Measurements from ENCODE around the gene AMBN. TPM values are rescaled to one million over a fixed set of nuclear protein-coding genes. Genes with fewer than 3 reads are reported as not detected.
A peak's percentile ranks its signal among the peaks of the same experiment; 100 is the strongest.

The AMBN gene
- total and polyA plus RNA-seq, 9 of the 15 experiments (the other 6 are each of a cell fraction or from before 2014, with no cell fraction given), result 0.03 to 0.09 (median 0.07) TPM; not detected in 6

- TF ChIP-seq DEAF1 (CRISPR knock-in tag; IDR thresholded peaks at IDR 0.05) (no peak), JUND (IDR thresholded peaks at IDR 0.05; ENCODE audit: borderline replicate concordance, low read depth, low read length) (no peak), JUND (tag; IDR thresholded peaks at IDR 0.05; ENCODE audit: borderline replicate concordance, low read depth, low read length) (0 out of 3 replicates have a peak, but pooled peaks have one; percentile 30)
These were observed 7.9 kb upstream of the AMBN start (continued) for GRCh38 chr4:70583952-70584834.

- Histone ChIP-seq H3K9me3 (replicated peaks; ENCODE audit: control insufficient read depth, insufficient read depth, low read depth, low read length) (no peaks in the 10 kb centered on the region), H3K4me3 (no peak overlapping the region), H4K20me1 (replicated peaks; ENCODE audit: control insufficient read depth, insufficient read depth, low read length) (no peaks in the 10 kb centered on the region), H3K79me2 (ENCODE audit: control insufficient read depth, insufficient read depth, low read length) (no peaks in the 10 kb centered on the region), H3K4me1 (replicated peaks in 1 of 2; ENCODE audit: control insufficient read depth in 2 of 2, insufficient read depth in 2 of 2, low read length in 2 of 2) (no peaks in the 10 kb centered on the region), H3K27me3 (ENCODE audit: control insufficient read depth in 2 of 2, insufficient read depth in 2 of 2, low read length in 2 of 2) (no peaks in the 10 kb centered on the region; a peak in 1 of 5 replicates), H3K9ac (ENCODE audit: insufficient read depth in 1 of 2, low read depth in 2 of 2, low read length in 2 of 2) (no peak overlapping the region), H3K36me3 (ENCODE audit: control insufficient read depth, insufficient read depth, low read length) (no peaks in the 10 kb centered on the region), H3K9me1 (ENCODE audit: control insufficient read depth, insufficient read depth, low read length) (no peaks in the 10 kb centered on the region), H3K27ac (ENCODE audit: extremely low read depth, low read depth, low read length) (no peak overlapping the region), H3K4me2 (ENCODE audit: insufficient read depth, low read length) (no peak overlapping the region), H2AFZ (ENCODE audit: low read depth, low read length) (no peak overlapping the region)
- intact Hi-C loops (cut with micrococcal nuclease) (no loop called here), in situ Hi-C loops (cut with MboI) (no loop called here)
- BruUV-seq (replicated peaks), result no TSS peak
- WGBS (ENCODE audit: insufficient coverage, low coverage, missing lambda C conversion rate), result 6% methylated on average over 2 of the region's 2 CpGs
- ChIA-PET POLR2A (no interaction called here), CTCF (ENCODE audit: low intra/inter-chr PET ratio) (no interaction called here)
- FAIRE-seq (no peak), ATAC-seq (no peak), DNase-seq (ENCODE audit: extremely low read depth in 1 of 4, low spot score in 3 of 4) (no peak)
- TF ChIP-seq KHSRP (IDR thresholded peaks at IDR 0.05), result no peak
- no peak for TF ChIP-seq NFE2 (IDR thresholded peaks at IDR 0.05; ENCODE audit: low read depth)
- no peak for TF ChIP-seq ZNF696 (CRISPR knock-in tag; conservative IDR thresholded peaks at IDR 0.05)
- no peak for TF ChIP-seq CBX2 (IDR thresholded peaks at IDR 0.05; ENCODE audit: insufficient read depth, low read length, poor library complexity, severe bottlenecking)
- TF ChIP-seq POLR2G (IDR thresholded peaks at IDR 0.05; ENCODE audit: low read depth, low read length), result no peak
- no peak for TF ChIP-seq SFPQ (IDR thresholded peaks at IDR 0.05; ENCODE audit: low read depth, low read length)
- no peak for TF ChIP-seq GABPB2 (CRISPR knock-in tag; conservative IDR thresholded peaks at IDR 0.05)
- TF ChIP-seq FOXJ3 (CRISPR knock-in tag; IDR thresholded peaks at IDR 0.05), result no peak
These were observed 5.2 kb upstream of the AMBN start for GRCh38 chr4:70586841-70587240.

Data from K562 (cell line).